Uterus (tissue), 2 donors: ENCODE measurements around the gene SNRNP25.

Experiments
- POLR2A ChIP-seq, 2 donors: fragments of 450-650 bp; IDR thresholded peaks; one replicate each; pipeline ENCODE4 v1.6.1; 2016; ENCODE audit warnings: antibody characterized with exemption in 2 of 2, mild to moderate bottlenecking in 1 of 2, moderate library complexity in 1 of 2
- TF ChIP-seq, protein P1 (sequence below), 4 experiments: fragments of 200-600 bp in 2 of 4; fragments of 450-650 bp in 2 of 4; sonication (generic) in 2 of 4; IDR thresholded peaks; one replicate each; pipeline ENCODE4 v1.5.1; 2016 to 2019; ENCODE audit warnings: antibody characterized with exemption in 4 of 4, mild to moderate bottlenecking in 2 of 4, moderate library complexity in 1 of 4

DNA sequence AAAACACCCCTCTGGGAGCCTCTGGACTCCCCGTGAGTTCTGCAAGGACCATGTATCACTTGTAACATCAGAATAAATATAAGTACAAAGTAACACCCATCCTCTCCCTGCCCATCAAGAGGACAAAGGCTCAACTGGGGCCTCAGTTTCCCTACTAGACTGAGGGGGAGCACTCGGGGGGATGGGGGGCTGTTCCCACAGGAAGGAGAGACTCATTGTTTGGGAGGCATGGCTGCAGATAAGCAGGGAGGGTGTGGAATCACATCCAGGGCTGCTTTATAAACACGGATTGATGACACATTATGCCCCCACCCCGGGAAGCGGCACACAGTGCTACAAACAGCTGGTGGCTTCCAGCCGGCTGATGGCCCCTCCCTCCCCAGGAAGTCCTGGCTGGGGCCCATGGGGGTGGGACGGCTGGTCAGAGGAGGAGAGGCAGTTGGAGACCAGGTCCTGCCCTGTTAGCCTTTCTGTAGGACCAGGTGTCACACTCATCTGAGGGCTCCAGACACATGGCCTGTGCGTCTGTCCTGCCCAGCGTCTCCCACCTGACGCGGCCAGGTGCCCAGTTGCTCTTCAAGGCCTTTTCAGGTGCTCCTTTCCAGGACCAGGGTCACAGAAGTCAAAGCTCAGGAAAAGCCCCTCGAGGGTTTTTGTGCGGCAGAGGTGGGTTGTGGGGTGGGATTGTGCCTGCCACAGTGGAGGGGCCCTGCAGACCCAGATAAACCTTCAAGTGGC is 23.1 kb downstream of the SNRNP25 start:
- TF ChIP-seq, protein P1, sequence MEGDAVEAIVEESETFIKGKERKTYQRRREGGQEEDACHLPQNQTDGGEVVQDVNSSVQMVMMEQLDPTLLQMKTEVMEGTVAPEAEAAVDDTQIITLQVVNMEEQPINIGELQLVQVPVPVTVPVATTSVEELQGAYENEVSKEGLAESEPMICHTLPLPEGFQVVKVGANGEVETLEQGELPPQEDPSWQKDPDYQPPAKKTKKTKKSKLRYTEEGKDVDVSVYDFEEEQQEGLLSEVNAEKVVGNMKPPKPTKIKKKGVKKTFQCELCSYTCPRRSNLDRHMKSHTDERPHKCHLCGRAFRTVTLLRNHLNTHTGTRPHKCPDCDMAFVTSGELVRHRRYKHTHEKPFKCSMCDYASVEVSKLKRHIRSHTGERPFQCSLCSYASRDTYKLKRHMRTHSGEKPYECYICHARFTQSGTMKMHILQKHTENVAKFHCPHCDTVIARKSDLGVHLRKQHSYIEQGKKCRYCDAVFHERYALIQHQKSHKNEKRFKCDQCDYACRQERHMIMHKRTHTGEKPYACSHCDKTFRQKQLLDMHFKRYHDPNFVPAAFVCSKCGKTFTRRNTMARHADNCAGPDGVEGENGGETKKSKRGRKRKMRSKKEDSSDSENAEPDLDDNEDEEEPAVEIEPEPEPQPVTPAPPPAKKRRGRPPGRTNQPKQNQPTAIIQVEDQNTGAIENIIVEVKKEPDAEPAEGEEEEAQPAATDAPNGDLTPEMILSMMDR (IDR thresholded peaks at IDR 0.05): no peak
- TF ChIP-seq POLR2A (IDR thresholded peaks at IDR 0.05): no peak
